ENCODE results near the gene NUP35. TPM values are rescaled to one million over a fixed set of nuclear protein-coding genes. Genes with fewer than 3 reads are reported as not detected.
"Not testable (repeated sequence)": the region's sequence is repeated elsewhere in the genome, so short reads cannot be mapped to it uniquely, and the experiment has no call there.

Gene NUP35
- total and polyA plus RNA-seq, 2 experiments from 2014 or later: 12.1 to 19.7 TPM

DNA sequence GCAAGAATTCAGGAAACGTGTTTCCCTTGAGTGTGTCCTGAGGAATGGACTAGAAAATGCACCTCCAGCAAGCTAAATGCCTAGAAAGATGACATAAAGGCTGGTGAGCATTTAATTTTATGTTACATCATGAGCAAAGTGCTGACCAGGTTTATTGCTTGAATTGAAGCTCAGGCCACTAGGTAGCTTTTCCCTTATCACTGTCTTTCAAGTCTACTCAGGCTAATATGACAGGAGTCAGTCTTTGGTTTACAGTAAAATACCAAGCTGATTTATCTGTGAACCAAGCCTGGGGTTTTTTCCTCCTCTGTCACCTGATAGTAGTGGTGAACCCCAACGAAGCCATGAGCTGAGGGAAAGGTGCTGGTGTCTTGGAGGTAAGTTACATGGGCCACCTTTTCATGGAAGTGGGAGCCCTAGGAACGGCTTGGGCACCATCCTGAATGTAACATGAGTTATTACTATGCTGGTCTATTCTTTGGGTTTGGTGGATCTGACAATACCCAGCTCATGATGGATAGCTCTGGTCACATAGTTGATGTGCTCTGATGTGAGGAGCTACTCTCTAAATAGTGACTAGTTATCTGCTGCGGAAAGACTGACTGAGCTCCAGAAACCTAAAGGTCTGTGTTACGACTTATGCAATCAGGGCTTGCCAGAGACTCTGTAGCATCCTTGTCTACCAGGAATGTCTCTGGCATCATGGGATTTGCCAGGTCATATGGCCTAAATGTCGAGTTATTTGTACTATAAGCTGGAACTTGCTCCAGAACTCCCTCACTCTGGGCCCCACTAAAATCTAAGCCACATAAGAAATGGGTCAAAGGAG lies 39.8 kb downstream of the NUP35 start:
- H3K36me3 ChIP-seq: peaks cover 3% of the 10 kb centered on the region
- H3K27ac ChIP-seq: peak overlapping the region; percentile 70
- H3K4me1 ChIP-seq (ENCODE audit: low read depth): peaks cover 10% of the 10 kb centered on the region
- DNase-seq (ENCODE audit: low read depth in 1 of 2, low spot score in 1 of 2): no peak
- no peaks in the 10 kb centered on the region for H3K9me3 ChIP-seq (ENCODE audit: low read depth)
- TF ChIP-seq, protein P1, sequence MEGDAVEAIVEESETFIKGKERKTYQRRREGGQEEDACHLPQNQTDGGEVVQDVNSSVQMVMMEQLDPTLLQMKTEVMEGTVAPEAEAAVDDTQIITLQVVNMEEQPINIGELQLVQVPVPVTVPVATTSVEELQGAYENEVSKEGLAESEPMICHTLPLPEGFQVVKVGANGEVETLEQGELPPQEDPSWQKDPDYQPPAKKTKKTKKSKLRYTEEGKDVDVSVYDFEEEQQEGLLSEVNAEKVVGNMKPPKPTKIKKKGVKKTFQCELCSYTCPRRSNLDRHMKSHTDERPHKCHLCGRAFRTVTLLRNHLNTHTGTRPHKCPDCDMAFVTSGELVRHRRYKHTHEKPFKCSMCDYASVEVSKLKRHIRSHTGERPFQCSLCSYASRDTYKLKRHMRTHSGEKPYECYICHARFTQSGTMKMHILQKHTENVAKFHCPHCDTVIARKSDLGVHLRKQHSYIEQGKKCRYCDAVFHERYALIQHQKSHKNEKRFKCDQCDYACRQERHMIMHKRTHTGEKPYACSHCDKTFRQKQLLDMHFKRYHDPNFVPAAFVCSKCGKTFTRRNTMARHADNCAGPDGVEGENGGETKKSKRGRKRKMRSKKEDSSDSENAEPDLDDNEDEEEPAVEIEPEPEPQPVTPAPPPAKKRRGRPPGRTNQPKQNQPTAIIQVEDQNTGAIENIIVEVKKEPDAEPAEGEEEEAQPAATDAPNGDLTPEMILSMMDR (IDR thresholded peaks at IDR 0.05; ENCODE audit: low read depth, low read length): no peak
- no peaks in the 10 kb centered on the region for H3K27me3 ChIP-seq
- H3K4me3 ChIP-seq: no peak overlapping the region

GRCh38 chr2:183164650-183165015 lies 40.4 kb downstream of the NUP35 start:
- no peaks in the 10 kb centered on the region for H3K9me3 ChIP-seq (ENCODE audit: low read depth)
- no peak overlapping the region for H3K27ac ChIP-seq
- H3K27me3 ChIP-seq: no peaks in the 10 kb centered on the region
- peaks cover 10% of the 10 kb centered on the region for H3K4me1 ChIP-seq (ENCODE audit: low read depth)
- no peak overlapping the region for H3K4me3 ChIP-seq
- TF ChIP-seq, protein P1 (IDR thresholded peaks at IDR 0.05; ENCODE audit: low read depth, low read length): no peak
- H3K36me3 ChIP-seq: peaks cover 3% of the 10 kb centered on the region
- peak in 1 of 2 donors; percentile 7 for DNase-seq (ENCODE audit: low read depth in 1 of 2, low spot score in 1 of 2)

DNA sequence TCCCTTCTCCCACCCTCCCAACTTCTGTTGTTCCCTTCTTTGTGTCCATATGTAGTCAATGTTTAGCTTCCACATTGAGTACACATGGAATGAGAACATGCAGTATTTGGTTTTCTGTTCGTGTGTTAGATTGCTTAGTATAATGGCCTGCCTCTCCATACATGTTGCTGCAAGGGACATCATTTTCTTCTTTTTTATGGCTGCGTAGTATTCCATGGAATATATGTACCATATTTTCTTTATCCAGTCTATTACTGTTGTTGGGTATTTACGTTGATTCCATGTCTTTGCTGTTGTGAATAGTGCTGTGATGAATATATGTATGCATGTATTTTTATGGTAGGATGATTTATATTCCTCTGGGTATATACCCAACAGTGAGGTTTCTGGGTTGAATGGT lies 42.0 kb downstream of the NUP35 start:
- Histone ChIP-seq H3K36me3 (peaks cover 3% of the 10 kb centered on the region), H3K27ac (no peak overlapping the region), H3K4me1 (ENCODE audit: low read depth) (peaks cover 10% of the 10 kb centered on the region), H3K27me3 (no peaks in the 10 kb centered on the region), H3K9me3 (ENCODE audit: low read depth) (no peaks in the 10 kb centered on the region), H3K4me3 (no peak overlapping the region)
- TF ChIP-seq, protein P1 (IDR thresholded peaks at IDR 0.05; ENCODE audit: low read depth, low read length): no peak
- no peak for DNase-seq (ENCODE audit: low read depth in 1 of 2, low spot score in 1 of 2)

DNA sequence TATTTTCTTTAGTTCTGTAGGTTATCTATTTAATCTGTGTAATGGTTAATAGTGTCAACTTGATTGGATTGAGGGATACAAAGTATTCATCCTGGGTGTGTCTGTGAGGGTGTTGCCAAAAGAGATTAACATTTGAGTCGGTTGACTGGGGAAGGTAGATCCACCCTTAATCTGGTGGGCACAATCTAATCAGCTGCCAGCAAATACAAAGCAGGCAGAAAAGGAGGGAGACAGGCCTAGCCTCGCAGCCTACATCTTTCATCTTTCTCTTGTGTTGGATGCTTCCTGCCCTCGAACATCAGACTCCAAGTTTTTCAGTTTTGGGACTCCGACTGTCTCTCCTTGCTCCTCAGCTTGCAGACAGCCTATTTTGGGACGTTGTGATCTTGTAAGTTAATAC lies 42.7 kb downstream of the NUP35 start:
- H3K4me3 ChIP-seq; H3K4me1 ChIP-seq (ENCODE audit: low read depth); H3K36me3 ChIP-seq; H3K9me3 ChIP-seq (ENCODE audit: low read depth); H3K27me3 ChIP-seq; DNase-seq (ENCODE audit: low read depth in 1 of 2, low spot score in 1 of 2); H3K27ac ChIP-seq: not testable (repeated sequence)

DNA sequence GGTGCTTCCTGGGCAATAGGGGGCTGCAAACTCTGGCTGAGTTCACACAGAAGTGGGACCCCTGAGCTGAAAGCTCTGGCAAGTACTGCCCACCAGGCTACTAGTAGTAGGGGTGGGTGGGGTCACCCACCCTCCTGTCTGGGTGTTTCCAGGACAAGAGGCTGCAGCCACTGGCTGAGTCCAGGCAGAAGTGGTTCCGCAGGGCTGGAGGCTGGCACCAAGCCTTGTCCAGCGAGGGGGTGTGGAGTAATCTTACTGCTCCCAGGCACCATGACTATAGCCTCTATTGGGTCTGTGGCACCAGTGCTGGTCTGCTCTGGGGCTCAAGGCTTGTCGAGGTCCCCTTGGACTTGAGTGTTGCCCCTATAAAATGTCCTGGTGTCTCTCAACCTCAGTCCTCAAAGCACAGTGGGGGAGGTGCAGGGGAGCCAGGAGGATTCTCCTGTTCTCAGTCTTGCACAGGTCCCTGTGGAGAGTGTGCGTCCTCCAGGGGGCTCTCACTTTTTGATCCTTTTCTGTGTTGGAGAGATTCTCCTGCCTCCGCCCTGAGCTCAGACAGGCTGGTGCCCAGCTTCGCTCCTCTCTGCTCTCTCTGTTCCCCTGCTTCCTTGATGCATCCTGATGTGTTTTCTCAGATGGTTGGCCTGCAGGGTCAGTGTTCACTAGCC lies 48.1 kb downstream of the NUP35 start:
- TF ChIP-seq, protein P1 (IDR thresholded peaks at IDR 0.05; ENCODE audit: low read depth, low read length): no peak
- no peaks in the 10 kb centered on the region for H3K27me3 ChIP-seq
- no peaks in the 10 kb centered on the region for H3K36me3 ChIP-seq

GRCh38 chr2:183179156-183179555 lies 54.9 kb downstream of the NUP35 start:
- peak in 1 of 2 donors; percentile 48 for DNase-seq (ENCODE audit: low read depth in 1 of 2, low spot score in 1 of 2)

More for the DNA sequence above, 48.1 kb downstream of the NUP35 start:
- H3K4me1 ChIP-seq (ENCODE audit: low read depth): no peaks in the 10 kb centered on the region
- H3K4me3 ChIP-seq: no peak overlapping the region
- H3K9me3 ChIP-seq (ENCODE audit: low read depth): no peaks in the 10 kb centered on the region
- no peak for DNase-seq (ENCODE audit: low read depth in 1 of 2, low spot score in 1 of 2)
- no peak overlapping the region for H3K27ac ChIP-seq

More at GRCh38 chr2:183179156-183179555, 54.9 kb downstream of the NUP35 start:
- TF ChIP-seq, protein P1 (IDR thresholded peaks at IDR 0.05; ENCODE audit: low read depth, low read length): no peak
- Histone ChIP-seq H3K4me3 (no peak overlapping the region), H3K27me3 (no peaks in the 10 kb centered on the region), H3K27ac (no peak overlapping the region), H3K9me3 (ENCODE audit: low read depth) (no peaks in the 10 kb centered on the region), H3K4me1 (ENCODE audit: low read depth) (no peaks in the 10 kb centered on the region), H3K36me3 (no peaks in the 10 kb centered on the region)
